UCSD-AML1 (cell line): ENCODE results near the gene TRANK1.

Source experiments
- DNase-seq: peaks from one replicate; lab custom pipeline; 2025; ENCODE audit not compliant: unreplicated experiment; lab: John Stamatoyannopoulos, UW

The TRANK1 gene

DNA sequence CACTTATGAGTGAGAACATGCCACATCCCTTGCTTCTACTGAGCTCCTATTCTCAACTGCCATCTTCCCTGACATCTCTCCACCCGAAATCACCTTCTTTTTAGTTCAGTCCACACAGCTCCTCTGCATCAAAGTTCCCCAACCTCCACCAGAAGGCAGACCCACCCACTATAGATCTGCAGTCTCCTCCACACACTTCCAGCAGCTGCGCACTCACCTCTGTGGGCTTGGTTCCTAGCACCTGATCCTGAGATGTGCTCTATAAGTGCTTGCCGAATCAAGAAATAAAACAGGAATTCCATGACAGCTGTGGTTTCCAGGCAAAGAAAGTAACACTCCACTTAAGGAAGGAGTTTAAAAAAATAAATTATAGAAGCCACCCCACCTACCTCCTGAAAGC is 85.4 kb downstream of the TRANK1 start:
- DNase-seq, result no peak

- no peak for DNase-seq
Observed at GRCh38 chr3:36852071-36852470, 92.8 kb downstream of the TRANK1 start.

DNA sequence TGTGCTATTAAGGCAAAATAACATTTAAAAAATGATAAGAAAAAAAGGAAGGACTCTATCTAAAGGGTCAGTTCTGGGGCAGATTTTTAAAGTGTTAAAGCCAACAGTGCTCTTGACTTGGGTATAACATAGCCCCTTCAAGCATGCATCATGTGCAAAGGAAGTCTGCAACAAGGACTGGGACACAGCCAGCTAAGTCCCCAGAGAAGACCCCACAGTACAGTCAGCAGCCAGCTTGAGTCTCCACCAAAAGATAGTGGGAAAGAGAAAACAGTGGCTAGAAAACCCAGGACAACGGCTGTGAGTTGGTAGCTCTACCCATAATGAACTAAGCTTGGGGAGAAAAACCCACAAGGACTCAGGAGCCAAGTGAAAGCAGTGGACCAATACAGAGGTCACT is 94.1 kb downstream of the TRANK1 start:
- no peak for DNase-seq

DNA sequence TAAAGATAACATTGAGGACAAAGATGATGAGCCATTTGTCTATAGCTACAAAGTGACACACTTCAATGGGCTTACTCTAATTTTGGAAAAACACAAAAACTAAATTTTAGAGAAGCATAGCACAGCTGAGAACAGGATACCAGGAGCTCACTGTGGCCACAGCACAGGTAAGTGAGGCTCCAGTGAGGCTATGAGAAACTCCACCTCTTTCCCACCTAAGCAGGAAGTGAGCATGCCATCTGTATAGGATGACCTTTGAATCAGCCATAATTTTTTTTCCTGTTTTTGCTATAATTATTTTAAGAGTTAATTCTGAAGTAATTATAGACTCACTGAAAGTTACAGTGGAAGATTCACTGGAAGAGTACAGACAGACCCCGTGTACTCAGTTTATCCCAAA is 98.4 kb downstream of the TRANK1 start:
- DNase-seq, result no peak

DNA sequence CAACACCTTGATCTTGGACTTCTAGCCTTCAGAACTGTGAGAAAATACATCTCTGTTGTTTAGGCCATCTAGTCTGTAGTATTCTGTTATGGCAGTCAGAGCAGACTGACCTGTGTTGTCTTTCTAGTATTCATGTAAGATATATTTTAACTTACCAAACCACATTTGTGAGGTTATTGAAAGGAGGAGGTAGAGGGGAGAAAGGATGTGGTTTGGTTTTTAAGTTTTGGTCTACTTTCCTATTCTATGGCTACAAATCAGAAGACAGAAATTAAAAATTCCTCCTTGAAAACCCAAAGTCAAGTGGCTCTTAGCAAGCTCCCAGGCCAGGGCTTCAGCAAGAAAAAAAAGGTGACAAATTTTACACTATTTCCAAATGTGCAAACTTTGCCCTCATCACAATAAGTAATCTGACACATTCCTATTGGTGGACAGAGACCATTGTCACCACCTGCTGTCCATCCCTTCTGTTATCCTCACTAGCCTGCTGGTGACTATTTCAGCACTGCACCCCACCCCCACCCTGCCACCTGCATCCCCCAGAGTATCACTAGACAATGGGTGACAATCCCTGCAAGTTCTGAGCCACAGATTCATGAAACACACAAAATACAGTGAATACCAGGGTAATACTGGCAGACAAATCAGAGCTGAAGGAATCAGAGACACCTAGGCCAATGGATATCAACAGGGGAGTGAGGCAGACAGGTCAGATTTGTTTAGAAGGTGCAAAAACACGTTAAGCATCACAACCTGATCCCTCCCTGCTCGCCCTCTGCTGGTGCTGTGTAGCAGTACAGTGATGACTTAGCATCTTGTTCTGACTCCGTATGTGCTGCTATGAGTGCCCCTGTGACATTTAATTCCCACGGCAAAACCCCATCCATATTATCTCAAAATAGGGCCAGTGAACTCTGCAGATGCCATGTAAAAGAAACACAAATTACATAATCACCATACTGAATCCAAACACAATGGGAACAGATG is 101.5 kb downstream of the TRANK1 start:
- DNase-seq, result no peak

GRCh38 chr3:36842275-36842674 is 102.6 kb downstream of the TRANK1 start:
- DNase-seq, result no peak

- DNase-seq, result no peak
Observed at GRCh38 chr3:36840453-36840921, 104.4 kb downstream of the TRANK1 start.

GRCh38 chr3:36837089-36837488 is 107.8 kb downstream of the TRANK1 start:
- DNase-seq, result no peak

DNA sequence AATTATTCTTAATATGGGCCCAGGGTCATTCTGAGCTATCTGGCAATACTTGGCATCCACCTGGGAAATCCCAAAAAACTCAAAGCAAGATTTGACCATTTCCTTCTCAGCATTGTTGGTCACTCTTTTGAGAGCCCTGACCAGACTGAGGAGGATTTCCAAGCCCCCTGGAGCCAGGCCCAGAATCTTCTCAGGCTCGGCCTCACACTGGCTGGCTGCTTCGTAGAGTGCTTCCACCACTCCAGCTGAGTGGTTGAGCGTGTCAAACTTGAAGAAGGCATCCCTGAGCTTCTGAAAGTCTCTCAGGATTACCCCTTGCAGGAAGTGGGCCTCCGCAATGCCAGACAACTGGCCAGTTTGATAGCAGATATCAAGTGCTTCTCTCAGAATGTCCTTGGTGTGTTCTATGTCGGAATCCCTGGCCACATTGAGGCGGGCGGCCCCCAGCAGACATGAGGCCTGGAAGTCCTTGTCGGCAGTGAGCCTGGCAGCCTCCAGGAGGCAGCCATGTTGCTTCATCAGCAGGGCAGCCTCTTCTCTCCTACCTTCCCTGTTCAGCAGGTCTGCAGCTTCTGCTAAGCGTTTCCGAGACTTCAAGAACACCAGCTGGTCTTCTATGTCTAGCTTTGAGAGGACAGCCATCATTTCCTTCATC is 111.6 kb downstream of the TRANK1 start:
- no peak for DNase-seq

- no peak for DNase-seq
Observed at GRCh38 chr3:36832406-36832805, 112.4 kb downstream of the TRANK1 start.

- no peak for DNase-seq
Observed at GRCh38 chr3:36827133-36827532, 117.7 kb downstream of the TRANK1 start.

DNA sequence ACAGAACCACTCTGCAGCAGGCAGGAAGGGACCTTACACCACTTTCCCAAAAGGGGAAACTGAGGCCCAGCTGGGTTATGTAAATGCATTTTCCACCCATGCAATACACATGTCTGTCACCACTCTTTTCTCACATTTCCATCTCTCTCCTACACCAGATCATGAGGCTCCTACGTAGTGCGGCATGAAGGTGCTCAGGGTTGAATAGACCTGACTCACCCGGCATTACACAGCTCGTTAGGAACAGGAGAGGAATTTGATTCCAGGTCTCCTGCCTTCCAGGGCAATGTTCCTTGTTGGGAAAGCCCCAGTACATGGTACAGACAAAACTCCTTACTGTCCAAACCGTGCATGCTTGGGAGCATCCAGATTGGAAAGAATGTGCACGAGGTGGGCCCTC is 118.6 kb downstream of the TRANK1 start:
- no peak for DNase-seq

DNA sequence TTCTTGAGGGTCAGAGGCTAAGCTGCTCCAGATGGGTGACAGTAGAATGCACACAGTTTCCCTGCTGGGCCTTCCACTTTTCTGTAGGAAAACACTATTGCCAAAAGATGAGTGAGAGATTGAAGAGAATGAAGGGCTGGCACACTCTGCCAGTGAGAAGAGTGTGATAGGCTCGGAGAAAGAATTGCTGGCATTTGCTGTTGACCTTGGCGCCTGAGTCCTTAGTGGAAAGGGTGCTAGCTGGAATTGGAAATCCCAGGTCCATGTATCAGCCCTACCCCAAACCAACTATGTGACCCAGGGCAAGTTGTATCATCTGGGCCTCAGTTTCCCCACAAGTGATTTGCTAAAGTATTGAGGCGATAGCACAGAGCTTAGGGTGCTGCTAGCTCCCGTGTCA is 120.4 kb downstream of the TRANK1 start:
- DNase-seq, result no peak

DNA sequence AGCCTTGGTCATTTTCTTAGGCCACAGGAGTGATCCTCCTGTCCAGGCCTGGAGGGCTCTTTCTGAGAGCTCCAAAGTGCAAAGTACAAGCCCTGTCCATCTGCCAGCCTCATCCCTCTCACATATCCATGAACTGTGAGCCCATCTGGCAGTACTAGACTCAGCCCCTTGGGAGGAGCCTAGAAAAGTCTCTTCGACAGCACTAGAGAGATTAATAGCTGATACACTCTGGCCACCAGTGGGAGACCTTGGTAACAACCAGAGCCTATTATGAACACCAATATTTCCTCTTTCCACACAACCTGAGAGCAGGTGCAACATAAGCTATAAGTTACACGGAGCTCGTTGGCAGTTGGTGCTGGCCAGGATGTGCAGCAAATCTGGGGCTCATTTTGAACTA is 121.0 kb downstream of the TRANK1 start:
- no peak for DNase-seq

DNA sequence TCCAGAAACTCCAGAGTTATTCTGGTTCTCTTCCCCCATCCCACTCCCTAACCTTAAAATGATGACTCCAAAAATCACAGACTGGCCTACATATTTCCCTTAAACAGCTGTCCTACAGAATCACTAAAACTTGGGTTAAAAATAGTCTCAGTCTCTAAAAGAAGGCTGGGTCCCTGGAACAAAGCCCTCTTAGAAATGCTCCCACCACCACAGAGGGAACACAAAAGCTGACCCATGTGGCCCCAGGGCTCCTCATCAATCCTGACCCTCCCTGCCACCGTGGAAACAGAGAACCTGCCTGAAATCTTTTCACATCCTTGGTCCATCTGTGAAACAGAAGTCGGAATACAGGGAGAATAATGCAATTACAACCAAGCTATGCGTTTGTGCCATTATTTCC is 124.8 kb downstream of the TRANK1 start:
- no peak for DNase-seq

DNA sequence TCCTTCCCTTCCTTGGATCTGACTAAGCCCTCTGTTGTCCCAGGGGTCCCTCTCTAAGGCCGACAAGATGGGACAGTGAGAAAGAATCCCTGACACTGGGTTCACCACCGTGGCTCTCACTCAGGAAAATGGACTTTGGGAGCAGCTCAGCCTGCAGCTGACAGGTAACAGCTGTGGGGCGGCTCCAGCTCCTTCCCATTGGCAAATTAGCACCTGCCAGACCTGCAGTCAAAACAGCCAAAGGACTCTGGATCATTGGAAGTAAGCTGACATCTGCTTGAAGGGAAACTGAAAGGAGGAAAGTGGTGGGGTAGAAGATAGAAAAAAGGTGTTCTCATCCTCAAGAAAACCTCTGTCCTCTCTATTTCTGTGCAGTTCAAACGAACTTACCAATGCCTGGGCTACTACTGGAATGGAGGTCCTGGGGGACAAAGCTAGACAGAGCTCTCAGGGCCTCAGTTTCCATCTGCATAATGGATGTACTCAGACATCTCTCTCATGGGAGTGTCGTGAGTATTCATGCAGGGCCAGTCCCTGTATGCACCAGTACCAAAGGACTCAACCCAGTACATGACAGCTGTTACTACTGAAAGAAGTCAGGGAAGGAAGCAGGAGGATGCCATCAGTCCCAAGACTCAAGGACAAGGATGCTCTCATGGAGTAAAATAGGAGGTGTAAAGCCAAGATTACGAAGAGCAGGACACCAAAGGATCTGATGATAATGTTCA is 126.9 kb downstream of the TRANK1 start:
- no peak for DNase-seq

DNA sequence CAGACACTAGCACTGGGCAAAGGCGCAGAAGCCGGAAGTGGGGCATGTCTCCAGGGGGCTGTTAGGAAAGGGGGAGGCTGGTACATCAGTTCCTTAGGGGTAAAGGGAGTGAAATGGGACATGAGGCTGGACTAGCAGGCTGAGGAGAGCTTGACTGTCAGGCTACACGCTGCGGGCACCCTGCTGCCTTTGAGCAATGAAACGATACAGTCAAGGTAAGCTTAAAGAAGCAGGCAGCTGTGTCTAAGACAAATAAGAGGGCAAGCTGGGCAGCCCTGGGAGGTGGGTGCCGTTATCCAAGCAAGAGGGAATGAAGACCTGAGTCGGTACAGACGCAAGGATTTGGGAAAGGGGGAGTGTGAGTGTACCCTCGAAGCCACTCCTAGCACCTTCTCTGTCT is 129.5 kb downstream of the TRANK1 start:
- no peak for DNase-seq

DNA sequence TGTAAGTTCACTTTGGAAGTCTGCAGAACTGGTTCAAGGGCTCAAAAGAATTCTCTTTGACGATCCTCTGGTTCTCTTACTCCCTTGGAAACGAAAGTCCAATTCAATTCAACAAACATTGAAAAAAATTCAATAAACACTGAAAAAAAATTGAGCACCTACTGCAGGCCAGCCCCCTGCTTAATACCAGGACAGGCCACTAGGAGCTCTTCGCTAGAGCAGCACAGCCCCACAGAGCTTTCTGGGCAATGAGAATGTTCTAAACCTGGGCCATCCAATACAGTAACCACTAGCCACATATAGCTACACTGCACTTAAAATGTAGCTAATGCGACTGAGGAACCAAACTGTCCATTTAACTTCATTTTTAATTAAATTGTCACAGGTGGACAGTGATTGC is 130.1 kb downstream of the TRANK1 start:
- no peak for DNase-seq

- DNase-seq, result no peak
Observed at GRCh38 chr3:36814066-36814717, 130.7 kb downstream of the TRANK1 start.

GRCh38 chr3:36813305-36813704 is 131.5 kb downstream of the TRANK1 start:
- no peak for DNase-seq

GRCh38 chr3:36812240-36812639 is 132.6 kb downstream of the TRANK1 start:
- DNase-seq, result no peak
